ENCODE data around the gene PTMA. TPM values are rescaled to one million over a fixed set of nuclear protein-coding genes. Genes with fewer than 3 reads are reported as not detected.

The PTMA gene
- total and polyA plus RNA-seq, 9 of the 15 experiments (the other 6 are each of a cell fraction or from before 2014, with no cell fraction given): 429 to 2,322 (median 1,578) TPM

DNA sequence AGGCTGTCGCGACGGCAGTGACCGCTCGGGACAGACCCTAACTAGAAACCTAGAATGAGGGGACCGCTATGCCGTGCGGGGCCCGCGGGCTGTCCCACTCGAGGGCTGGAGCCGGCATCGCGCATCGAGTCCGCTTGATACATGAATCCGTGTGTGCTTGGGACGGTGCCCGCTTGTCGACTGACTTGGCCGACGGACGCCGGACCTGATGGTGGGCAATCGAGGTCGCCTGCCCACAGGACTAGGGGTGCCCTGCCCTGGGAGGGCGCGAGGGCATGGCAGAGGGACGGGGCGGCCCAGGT, 749 bp upstream of the PTMA start (continued):
- TF ChIP-seq, protein P1, sequence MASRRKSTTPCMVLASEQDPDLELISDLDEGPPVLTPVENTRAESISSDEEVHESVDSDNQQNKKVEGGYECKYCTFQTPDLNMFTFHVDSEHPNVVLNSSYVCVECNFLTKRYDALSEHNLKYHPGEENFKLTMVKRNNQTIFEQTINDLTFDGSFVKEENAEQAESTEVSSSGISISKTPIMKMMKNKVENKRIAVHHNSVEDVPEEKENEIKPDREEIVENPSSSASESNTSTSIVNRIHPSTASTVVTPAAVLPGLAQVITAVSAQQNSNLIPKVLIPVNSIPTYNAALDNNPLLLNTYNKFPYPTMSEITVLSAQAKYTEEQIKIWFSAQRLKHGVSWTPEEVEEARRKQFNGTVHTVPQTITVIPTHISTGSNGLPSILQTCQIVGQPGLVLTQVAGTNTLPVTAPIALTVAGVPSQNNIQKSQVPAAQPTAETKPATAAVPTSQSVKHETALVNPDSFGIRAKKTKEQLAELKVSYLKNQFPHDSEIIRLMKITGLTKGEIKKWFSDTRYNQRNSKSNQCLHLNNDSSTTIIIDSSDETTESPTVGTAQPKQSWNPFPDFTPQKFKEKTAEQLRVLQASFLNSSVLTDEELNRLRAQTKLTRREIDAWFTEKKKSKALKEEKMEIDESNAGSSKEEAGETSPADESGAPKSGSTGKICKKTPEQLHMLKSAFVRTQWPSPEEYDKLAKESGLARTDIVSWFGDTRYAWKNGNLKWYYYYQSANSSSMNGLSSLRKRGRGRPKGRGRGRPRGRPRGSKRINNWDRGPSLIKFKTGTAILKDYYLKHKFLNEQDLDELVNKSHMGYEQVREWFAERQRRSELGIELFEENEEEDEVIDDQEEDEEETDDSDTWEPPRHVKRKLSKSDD (conservative IDR thresholded peaks at IDR 0.05; ENCODE audit: low read length): no peak

DNA sequence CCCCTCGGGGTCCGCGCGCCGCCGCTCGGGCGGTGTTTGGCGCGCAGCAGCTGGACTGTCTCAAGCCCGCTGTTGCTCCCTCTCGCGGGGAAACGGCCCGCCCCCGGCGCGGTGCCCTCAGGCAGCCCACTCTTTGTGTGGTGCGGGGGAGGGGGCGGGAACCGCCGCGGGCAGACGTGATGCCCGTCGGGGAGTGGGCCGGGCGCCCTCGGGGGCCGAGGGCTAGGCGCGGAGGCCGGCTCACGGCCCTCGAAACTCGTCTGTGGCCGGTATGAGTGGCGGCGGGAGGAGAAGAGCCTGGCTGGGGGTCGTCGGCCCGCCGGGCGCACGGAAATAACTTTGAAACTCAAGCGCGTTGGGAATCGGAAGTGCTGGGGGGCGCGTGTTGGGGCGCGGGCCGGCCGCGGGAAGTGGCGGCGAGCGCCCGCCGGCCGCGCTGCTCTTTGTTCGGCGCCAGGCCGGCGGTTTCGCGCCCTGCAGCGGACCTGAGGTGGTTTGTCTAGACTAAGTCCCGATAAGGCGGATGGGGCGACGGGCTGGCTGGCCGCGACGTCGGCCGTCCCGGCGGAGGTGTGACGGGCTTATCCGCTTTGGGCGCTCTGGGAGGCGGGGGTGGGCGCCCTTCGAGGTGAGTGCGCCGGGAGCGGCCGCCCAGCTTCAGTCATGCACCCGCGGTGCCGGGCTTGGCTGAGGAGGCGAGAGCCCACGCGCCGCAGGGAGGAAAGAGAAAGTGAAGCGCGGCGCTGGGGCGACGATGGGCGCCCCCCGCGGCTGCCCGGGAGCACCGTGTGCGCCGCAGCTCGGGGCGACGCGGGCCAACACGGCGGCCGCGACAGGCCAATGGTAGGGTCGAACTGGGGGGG, 679 bp downstream of the PTMA start:
- Histone ChIP-seq H3K27ac (ENCODE audit: extremely low read depth, low read depth, low read length) (peak overlapping the region; percentile 91), H3K4me3 (peak overlapping the region; percentile 99), H3K4me2 (ENCODE audit: insufficient read depth, low read length) (peak overlapping the region; percentile 70; the same call in 1 of the 2 replicates), H2AFZ (ENCODE audit: low read depth, low read length) (no peak overlapping the region), H3K9me3 (replicated peaks; ENCODE audit: control insufficient read depth, insufficient read depth, low read depth, low read length) (no peaks in the 10 kb centered on the region), H4K20me1 (replicated peaks; ENCODE audit: control insufficient read depth, insufficient read depth, low read length) (peaks cover 37% of the 10 kb centered on the region), H3K9ac (ENCODE audit: insufficient read depth in 1 of 2, low read depth in 2 of 2, low read length in 2 of 2) (peak overlapping the region; percentile 92 to 99), H3K36me3 (ENCODE audit: control insufficient read depth, insufficient read depth, low read length) (peaks cover 30% of the 10 kb centered on the region), H3K9me1 (ENCODE audit: control insufficient read depth, insufficient read depth, low read length) (peaks cover 7% of the 10 kb centered on the region), H3K4me1 (replicated peaks in 1 of 2; ENCODE audit: control insufficient read depth in 2 of 2, insufficient read depth in 2 of 2, low read length in 2 of 2) (peaks cover 16 to 64% of the 10 kb centered on the region in 2 experiments; a peak in 4 of 5 replicates), H3K27me3 (ENCODE audit: control insufficient read depth in 2 of 2, insufficient read depth in 2 of 2, low read length in 2 of 2) (no peaks in the 10 kb centered on the region), H3K79me2 (ENCODE audit: control insufficient read depth, insufficient read depth, low read length) (peaks cover 69% of the 10 kb centered on the region)
- TSS peak; percentile 39 for BruUV-seq (replicated peaks)
- DNase-seq (ENCODE audit: extremely low read depth in 1 of 4, low spot score in 3 of 4): peak; percentile 18 to 61 (median 36)
- POLR2A ChIA-PET: interaction anchor here (0.5 to 8.3 kb wide), 18 partner anchors 9 to 511 kb away, joined by 3 to 90 read pairs (median 4); no protein-coding TSS in a partner anchor
- no peak for FAIRE-seq
- intact Hi-C loops (cut with micrococcal nuclease): no loop called here
- in situ Hi-C loops (cut with MboI): no loop called here
- 0% methylated on average over 37 of the region's 118 CpGs for WGBS (ENCODE audit: insufficient coverage, low coverage, missing lambda C conversion rate)
- ATAC-seq: peak; percentile 3
- CTCF ChIA-PET (ENCODE audit: low intra/inter-chr PET ratio): interaction anchor here (0.7 kb wide), 1 partner anchor 147 kb away, joined by 6 read pairs; no protein-coding TSS in a partner anchor
- TF ChIP-seq NR3C1 (CRISPR knock-in tag; IDR thresholded peaks at IDR 0.05) (no peak), JUN (IDR thresholded peaks at IDR 0.05; ENCODE audit: borderline replicate concordance, low read depth, low read length) (no peak), JUN (CRISPR knock-in tag; IDR thresholded peaks at IDR 0.05; ENCODE audit: borderline replicate concordance) (0 out of 2 replicates have a peak, but pooled peaks have one; percentile 48), SIN3B (IDR thresholded peaks at IDR 0.05; ENCODE audit: low read depth) (no peak), RFX1 (IDR thresholded peaks at IDR 0.05) (no peak), TFAM (CRISPR knock-in tag; conservative IDR thresholded peaks at IDR 0.05) (no peak), PCBP2 (IDR thresholded peaks at IDR 0.05; ENCODE audit: low read depth, low read length, poor library complexity, severe bottlenecking) (peak; percentile 58), XRCC5 (IDR thresholded peaks at IDR 0.05; ENCODE audit: low read depth, low read length) (no peak), MEF2A (IDR thresholded peaks at IDR 0.05; ENCODE audit: control insufficient read depth, low read depth, low read length) (no peak), POLR2A (conservative IDR thresholded peaks at IDR 0.05) (peak; percentile 64), ZC3H4 (CRISPR knock-in tag; IDR thresholded peaks at IDR 0.05; ENCODE audit: borderline replicate concordance) (0 out of 2 replicates have a peak, but pooled peaks have one; percentile 42)
- TF ChIP-seq, protein P2, sequence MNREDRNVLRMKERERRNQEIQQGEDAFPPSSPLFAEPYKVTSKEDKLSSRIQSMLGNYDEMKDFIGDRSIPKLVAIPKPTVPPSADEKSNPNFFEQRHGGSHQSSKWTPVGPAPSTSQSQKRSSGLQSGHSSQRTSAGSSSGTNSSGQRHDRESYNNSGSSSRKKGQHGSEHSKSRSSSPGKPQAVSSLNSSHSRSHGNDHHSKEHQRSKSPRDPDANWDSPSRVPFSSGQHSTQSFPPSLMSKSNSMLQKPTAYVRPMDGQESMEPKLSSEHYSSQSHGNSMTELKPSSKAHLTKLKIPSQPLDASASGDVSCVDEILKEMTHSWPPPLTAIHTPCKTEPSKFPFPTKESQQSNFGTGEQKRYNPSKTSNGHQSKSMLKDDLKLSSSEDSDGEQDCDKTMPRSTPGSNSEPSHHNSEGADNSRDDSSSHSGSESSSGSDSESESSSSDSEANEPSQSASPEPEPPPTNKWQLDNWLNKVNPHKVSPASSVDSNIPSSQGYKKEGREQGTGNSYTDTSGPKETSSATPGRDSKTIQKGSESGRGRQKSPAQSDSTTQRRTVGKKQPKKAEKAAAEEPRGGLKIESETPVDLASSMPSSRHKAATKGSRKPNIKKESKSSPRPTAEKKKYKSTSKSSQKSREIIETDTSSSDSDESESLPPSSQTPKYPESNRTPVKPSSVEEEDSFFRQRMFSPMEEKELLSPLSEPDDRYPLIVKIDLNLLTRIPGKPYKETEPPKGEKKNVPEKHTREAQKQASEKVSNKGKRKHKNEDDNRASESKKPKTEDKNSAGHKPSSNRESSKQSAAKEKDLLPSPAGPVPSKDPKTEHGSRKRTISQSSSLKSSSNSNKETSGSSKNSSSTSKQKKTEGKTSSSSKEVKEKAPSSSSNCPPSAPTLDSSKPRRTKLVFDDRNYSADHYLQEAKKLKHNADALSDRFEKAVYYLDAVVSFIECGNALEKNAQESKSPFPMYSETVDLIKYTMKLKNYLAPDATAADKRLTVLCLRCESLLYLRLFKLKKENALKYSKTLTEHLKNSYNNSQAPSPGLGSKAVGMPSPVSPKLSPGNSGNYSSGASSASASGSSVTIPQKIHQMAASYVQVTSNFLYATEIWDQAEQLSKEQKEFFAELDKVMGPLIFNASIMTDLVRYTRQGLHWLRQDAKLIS (CRISPR knock-in tag; IDR thresholded peaks at IDR 0.05): peak; percentile 84; the same call in 1 of the 2 replicates

Data from K562 (cell line).